Activated CD4-positive, alpha-beta T cell treated with anti-CD3 and anti-CD28 coated beads, Interleukin-2, amount 10 ng/mL, durations not matched to agents 24 days and 14 days (primary cell): ENCODE measurements around the gene EML4. TPM values are rescaled to one million over a fixed set of nuclear protein-coding genes. Genes with fewer than 3 reads are reported as not detected.
A peak's percentile ranks its signal among the peaks of the same experiment; 100 is the strongest.
"Not testable (repeated sequence)": the region's sequence is repeated elsewhere in the genome, so short reads cannot be mapped to it uniquely, and the experiment has no call there.

ENCODE experiments used
- DNase-seq: peaks from one replicate; pipeline ENCODE4 v3.0.0; 2022
- H3K27ac Mint-ChIP-seq: one replicate; pipeline ENCODE4 v1.8.0; 2022; ENCODE audit warnings: mild to moderate bottlenecking, mixed read lengths
- H3K27me3 Mint-ChIP-seq: one replicate; pipeline ENCODE4 v1.8.0; 2022; ENCODE audit warnings: mixed read lengths
- H3K36me3 Mint-ChIP-seq: one replicate; pipeline ENCODE4 v1.8.0; 2022; ENCODE audit warnings: low read depth, mild to moderate bottlenecking, mixed read lengths
- H3K4me1 Mint-ChIP-seq: one replicate; pipeline ENCODE4 v1.8.0; 2021; ENCODE audit warnings: mixed read lengths
- H3K4me3 Mint-ChIP-seq: one replicate; pipeline ENCODE4 v1.8.0; 2022; ENCODE audit warnings: mild to moderate bottlenecking, moderate library complexity, mixed read lengths
- H3K9me3 Mint-ChIP-seq: one replicate; pipeline ENCODE4 v1.8.0; 2021; ENCODE audit warnings: mixed read lengths
- intact Hi-C: fragments of 100-400 bp; cut with micrococcal nuclease; formaldehyde crosslinking; loops from one replicate; pipeline ENCODE4 v1.15.1; 2023
- total RNA-seq: library from RNA; stranded (reverse); gene quantifications from 2 replicates; pipeline ENCODE4 v1.2.3, GENCODE V29; 2022

EML4 gene
- total RNA-seq, 1 donor from 2014 or later: 51.3 TPM

DNA sequence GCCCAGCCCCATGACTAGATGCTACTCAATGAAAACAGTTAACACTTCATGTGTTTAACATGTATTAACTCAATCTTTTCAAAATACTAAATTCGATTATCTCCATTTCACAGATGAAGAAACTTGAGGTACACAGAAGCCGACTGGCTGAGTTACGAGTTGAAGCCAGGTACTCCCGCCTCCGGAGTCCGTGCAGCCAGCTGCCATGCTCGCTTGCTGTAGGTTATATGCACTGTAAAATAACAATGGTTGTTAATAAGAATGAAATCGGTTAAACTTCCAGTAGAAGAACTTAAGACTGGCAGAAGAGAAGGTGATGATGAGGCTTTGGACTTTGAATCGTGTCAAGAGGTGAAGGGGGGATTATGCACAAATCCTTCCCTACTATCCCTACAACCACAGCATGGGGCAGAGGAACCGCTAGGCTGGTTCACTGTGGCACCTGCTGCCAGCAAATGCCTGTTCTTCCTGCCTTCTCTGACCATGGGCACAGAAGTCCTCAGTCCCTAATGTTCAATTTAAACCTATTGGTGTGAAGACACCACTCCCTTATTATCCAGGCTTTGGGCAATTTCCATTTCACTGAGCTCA lies 166.5 kb downstream of the EML4 start:
- peak; percentile 43 for DNase-seq
- no peak overlapping the region for H3K4me3 Mint-ChIP-seq
- H3K27ac Mint-ChIP-seq: no peak overlapping the region
- intact Hi-C loops: no loop called here
- H3K9me3 Mint-ChIP-seq: no peaks in the 10 kb centered on the region
- peaks cover 64% of the 10 kb centered on the region for H3K36me3 Mint-ChIP-seq
- peaks cover 5% of the 10 kb centered on the region for H3K4me1 Mint-ChIP-seq
- no peaks in the 10 kb centered on the region for H3K27me3 Mint-ChIP-seq

DNA sequence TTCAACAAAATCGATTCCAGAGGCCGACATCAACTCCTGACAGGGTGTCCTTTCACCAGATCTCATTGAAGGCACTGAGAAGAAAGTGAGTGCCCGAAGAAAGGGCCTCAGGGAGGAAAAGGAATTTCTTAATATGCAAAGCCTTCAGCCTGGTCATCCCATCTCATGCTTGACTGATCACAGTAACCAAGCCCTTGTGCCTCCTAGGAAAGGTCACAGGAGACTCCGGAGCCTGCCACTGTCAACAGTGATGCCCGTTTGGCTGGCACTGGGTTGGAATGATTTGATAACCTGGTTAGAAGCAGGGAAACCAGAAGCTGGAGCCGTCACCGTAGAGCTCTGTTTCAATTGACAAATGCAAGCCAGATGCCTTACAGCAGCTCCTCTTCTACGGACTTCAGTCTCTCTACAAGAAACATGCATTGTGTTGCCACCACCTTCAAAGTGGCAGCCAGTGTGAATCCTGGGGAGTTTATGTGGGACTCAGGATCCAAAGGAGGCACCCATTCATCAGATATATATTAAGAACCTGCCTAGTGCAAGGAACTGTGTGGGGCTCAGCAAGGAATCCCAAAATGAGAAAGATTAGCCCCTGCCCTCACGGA lies 167.3 kb downstream of the EML4 start:
- H3K9me3 Mint-ChIP-seq: no peaks in the 10 kb centered on the region
- H3K27me3 Mint-ChIP-seq: no peaks in the 10 kb centered on the region
- intact Hi-C loops: no loop called here
- H3K27ac Mint-ChIP-seq: no peak overlapping the region
- DNase-seq: peak; percentile 52
- H3K4me1 Mint-ChIP-seq: peaks cover 6% of the 10 kb centered on the region
- no peak overlapping the region for H3K4me3 Mint-ChIP-seq
- peaks cover 61% of the 10 kb centered on the region for H3K36me3 Mint-ChIP-seq

DNA sequence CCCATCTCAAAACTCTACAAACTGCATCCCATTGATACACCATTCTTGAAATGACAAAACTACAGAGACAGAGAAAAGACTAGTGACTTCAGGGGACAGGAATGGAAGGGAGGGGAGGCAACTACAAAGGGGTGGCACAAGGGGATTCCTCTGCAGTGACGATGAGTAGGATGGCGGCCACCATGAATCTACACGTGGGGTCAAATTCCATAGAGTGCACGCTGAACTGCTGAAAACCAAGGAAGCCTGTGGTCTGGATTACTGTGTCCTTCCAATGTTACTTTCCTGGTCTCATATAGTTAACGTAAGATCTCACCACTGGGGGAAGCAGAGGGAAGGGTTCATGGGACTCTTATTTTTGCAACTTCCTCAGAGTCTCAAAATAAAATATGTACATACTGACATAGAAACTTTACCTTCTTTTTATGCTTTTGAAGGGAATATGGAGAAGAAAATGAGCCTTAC lies 168.2 kb downstream of the EML4 start:
- DNase-seq: peak; percentile 45
- Mint-ChIP-seq H3K27ac (no peak overlapping the region), H3K4me1 (peaks cover 13% of the 10 kb centered on the region), H3K36me3 (peaks cover 56% of the 10 kb centered on the region), H3K27me3 (no peaks in the 10 kb centered on the region), H3K9me3 (no peaks in the 10 kb centered on the region), H3K4me3 (no peak overlapping the region)
- intact Hi-C loops: no loop called here

- Mint-ChIP-seq H3K9me3 (no peaks in the 10 kb centered on the region), H3K4me1 (peaks cover 16% of the 10 kb centered on the region), H3K27ac (no peak overlapping the region), H3K36me3 (peaks cover 52% of the 10 kb centered on the region), H3K4me3 (no peak overlapping the region), H3K27me3 (no peaks in the 10 kb centered on the region)
- peak; percentile 51 for DNase-seq
- intact Hi-C loops: no loop called here
Measured at GRCh38 chr2:42337846-42338566, 168.9 kb downstream of the EML4 start.

DNA sequence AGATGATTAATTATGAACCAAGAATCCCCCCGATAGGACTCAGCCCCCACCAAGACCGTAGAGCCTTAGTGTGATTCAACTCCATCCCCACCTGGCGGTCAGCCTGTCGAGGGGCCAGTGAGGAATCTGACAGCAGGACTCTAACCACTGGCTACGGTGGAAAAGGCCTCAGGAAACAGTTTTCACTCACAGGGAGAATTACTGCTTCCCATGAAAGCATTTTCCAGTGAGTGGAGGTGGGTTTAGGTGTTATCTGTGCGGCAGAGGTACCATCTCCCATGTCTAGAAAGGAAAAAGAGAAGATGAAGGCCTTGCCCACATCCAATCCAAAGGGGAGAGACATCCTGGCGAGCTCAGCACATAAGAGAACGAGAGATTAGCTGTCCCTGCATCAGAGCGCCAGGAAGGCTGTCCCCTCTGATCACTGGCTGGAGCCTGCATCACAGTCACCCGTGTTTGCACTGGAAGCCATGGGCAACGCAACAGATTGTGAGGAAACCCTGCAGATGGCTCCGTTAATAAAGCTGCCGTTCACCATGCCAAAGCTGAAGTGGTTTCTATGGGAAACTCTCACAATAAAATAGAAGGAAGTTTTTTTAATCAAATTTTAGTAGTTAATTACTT lies 169.5 kb downstream of the EML4 start:
- Mint-ChIP-seq H3K9me3 (no peaks in the 10 kb centered on the region), H3K36me3 (peaks cover 51% of the 10 kb centered on the region), H3K4me3 (no peak overlapping the region), H3K27me3 (no peaks in the 10 kb centered on the region), H3K4me1 (peaks cover 18% of the 10 kb centered on the region), H3K27ac (no peak overlapping the region)
- intact Hi-C loops: no loop called here
- DNase-seq: peak; percentile 50

DNA sequence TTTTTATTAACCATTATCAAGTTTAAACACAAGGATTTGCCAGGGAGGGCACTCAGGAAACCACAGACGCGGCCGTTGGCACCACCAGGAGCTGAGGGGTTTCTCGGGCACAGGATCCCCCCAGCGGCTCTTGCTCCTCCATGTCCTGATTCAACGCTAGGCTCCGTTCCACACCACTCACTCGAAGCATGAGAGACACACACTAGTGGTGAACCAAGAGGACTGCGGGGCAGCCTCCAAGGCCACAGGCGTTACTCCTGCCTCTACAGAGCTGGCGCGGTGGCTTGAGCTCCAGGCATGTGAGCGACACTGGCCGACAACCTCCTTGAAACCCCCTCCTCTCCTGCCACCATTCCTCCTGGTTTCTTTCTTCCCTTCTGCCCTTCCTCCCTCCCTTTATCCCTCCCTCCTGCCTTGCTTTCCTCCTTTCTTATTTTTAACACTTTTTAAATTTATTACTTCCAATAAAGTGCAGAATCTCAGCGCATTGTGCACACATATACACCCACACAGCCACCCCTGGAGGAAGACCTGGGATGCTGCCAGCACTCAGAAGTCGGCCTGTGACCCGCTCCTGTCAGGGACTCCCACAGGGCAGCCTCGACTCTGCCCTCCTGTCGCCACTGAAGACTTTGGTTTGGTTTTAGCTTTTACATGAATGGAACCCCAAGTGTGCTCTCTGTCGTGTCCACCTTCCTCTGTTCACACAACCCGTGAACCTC lies 170.2 kb downstream of the EML4 start:
- peak overlapping the region; percentile 7 for H3K27ac Mint-ChIP-seq
- peaks cover 20% of the 10 kb centered on the region for H3K4me1 Mint-ChIP-seq
- H3K4me3 Mint-ChIP-seq: no peak overlapping the region
- peaks cover 47% of the 10 kb centered on the region for H3K36me3 Mint-ChIP-seq
- DNase-seq: peak; percentile 58
- no peaks in the 10 kb centered on the region for H3K9me3 Mint-ChIP-seq
- intact Hi-C loops: no loop called here
- H3K27me3 Mint-ChIP-seq: no peaks in the 10 kb centered on the region

GRCh38 chr2:42340045-42340937 lies 171.1 kb downstream of the EML4 start:
- Mint-ChIP-seq H3K27me3 (no peaks in the 10 kb centered on the region), H3K27ac (peak overlapping the region; percentile 9), H3K4me1 (peaks cover 20% of the 10 kb centered on the region), H3K9me3 (no peaks in the 10 kb centered on the region), H3K36me3 (peaks cover 46% of the 10 kb centered on the region), H3K4me3 (no peak overlapping the region)
- DNase-seq: peak; percentile 53
- intact Hi-C loops: no loop called here

GRCh38 chr2:42340938-42341636 lies 171.9 kb downstream of the EML4 start:
- intact Hi-C loops: no loop called here
- Mint-ChIP-seq H3K27me3 (no peaks in the 10 kb centered on the region), H3K4me3 (no peak overlapping the region), H3K27ac (no peak overlapping the region), H3K36me3 (peaks cover 47% of the 10 kb centered on the region), H3K9me3 (no peaks in the 10 kb centered on the region), H3K4me1 (peaks cover 20% of the 10 kb centered on the region)
- DNase-seq: no peak

DNA sequence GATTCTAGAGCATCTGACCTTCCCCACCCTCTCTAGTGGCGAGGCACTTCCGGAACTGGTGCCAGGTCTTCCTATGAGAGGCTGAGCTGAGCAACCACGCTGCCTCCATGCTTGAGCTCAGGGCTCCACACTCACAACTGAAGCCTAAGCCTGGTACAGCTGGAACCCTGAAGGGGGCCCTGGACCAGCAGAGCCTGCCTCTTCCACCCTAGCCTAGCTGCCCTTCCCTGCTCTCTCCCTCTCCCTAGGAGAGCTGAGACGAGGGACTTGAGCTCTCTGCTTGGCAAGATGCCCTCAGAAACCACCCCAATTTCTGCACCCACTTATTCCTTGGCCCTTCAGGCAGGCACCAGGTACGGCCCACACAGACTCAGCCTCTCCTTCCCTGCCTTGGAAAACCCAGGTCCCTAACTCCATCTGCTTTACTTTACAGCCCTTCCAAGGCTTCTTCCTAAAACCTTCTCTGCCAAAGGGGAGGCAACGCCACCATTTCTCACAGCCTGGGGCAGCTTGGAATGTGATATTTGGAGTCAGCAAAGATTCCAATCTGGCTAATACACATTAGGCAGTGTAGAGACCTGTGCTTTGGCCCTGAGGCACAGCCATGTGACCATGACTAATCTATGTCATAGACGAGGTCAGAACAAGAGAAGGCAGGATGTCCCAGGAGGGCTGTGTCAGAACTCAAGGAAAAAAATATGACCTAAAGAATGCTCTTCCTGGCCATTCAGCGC lies 173.1 kb downstream of the EML4 start:
- intact Hi-C loops: no loop called here
- Mint-ChIP-seq H3K27ac (peak overlapping the region; percentile 88), H3K9me3 (no peaks in the 10 kb centered on the region), H3K27me3 (no peaks in the 10 kb centered on the region), H3K4me1 (peaks cover 22% of the 10 kb centered on the region), H3K4me3 (no peak overlapping the region), H3K36me3 (peaks cover 46% of the 10 kb centered on the region)
- no peak for DNase-seq

- Mint-ChIP-seq H3K36me3 (peaks cover 42% of the 10 kb centered on the region), H3K4me3 (no peak overlapping the region)
- intact Hi-C loops: no loop called here
Measured at GRCh38 chr2:42342795-42343241, 173.7 kb downstream of the EML4 start.

DNA sequence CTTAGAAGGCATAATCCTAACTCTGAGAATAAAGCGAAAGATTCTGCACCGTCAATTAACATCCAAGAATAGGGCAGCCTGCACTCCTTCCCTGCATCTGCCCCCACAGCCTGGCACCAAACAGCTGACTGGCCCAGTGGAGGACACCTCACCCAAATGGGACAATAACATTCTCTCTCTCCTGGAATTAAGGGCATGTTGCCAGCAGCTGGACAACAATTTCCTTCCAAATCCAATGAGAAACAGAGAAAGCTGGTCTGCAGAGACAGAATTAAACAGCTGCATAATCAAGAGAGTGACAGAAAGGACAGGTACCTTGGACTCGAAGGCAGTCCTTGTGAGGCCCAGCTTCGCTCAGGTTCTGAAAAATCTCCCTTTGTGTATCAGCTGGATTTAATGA lies 176.8 kb downstream of the EML4 start:
- Mint-ChIP-seq H3K4me1 (peaks cover 20% of the 10 kb centered on the region), H3K9me3 (no peaks in the 10 kb centered on the region), H3K36me3 (peaks cover 54% of the 10 kb centered on the region), H3K4me3 (no peak overlapping the region), H3K27me3 (no peaks in the 10 kb centered on the region), H3K27ac (no peak overlapping the region)
- DNase-seq: no peak
- intact Hi-C loops: no loop called here

More at GRCh38 chr2:42342795-42343241, 173.7 kb downstream of the EML4 start:
- Mint-ChIP-seq H3K9me3 (no peaks in the 10 kb centered on the region), H3K27me3 (no peaks in the 10 kb centered on the region), H3K4me1 (peaks cover 23% of the 10 kb centered on the region), H3K27ac (no peak overlapping the region)
- no peak for DNase-seq

DNA sequence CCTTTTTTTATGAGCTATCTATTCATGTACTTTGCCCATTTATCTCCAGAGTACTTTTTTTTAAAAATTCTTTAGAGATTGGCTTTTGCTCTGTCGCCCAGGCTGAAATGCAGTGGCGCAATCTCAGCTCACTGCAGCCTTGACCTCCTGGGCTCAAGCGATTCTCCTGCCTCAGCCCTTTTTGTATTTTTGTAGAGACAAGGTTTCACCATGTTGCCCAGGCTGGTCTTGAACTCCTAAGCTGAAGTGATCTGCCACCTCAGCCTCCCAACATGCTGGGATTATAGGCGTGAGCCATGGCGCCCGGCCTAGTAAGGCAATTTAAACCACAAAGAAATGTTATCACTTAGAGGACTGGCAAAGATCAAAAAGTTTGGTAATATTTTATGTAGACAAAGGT lies 177.7 kb downstream of the EML4 start:
- intact Hi-C loops, DNase-seq, H3K27me3 Mint-ChIP-seq, H3K27ac Mint-ChIP-seq, H3K9me3 Mint-ChIP-seq, H3K4me3 Mint-ChIP-seq: not testable (repeated sequence)
- Mint-ChIP-seq H3K4me1 (peaks cover 14% of the 10 kb centered on the region), H3K36me3 (peaks cover 55% of the 10 kb centered on the region)
